Measurements from ENCODE around the gene MGLL. TPM values are rescaled to one million over a fixed set of nuclear protein-coding genes. Genes with fewer than 3 reads are reported as not detected.
A peak's percentile ranks its signal among the peaks of the same experiment; 100 is the strongest.

MGLL gene
- total and polyA plus RNA-seq, 8 donors = 10.5 to 118 (median 37.9) TPM

- TF ChIP-seq POLR2A (IDR thresholded peaks at IDR 0.05) (no peak), POLR2AphosphoS5 (IDR thresholded peaks at IDR 0.05) (no peak), CTCF (IDR thresholded peaks at IDR 0.05) (no peak), EP300 (IDR thresholded peaks at IDR 0.05) (no peak)
These were observed 102.0 kb downstream of the MGLL start for GRCh38 chr3:127720161-127720823.

GRCh38 chr3:127719369-127719768 lies 102.9 kb downstream of the MGLL start:
- Histone ChIP-seq H3K27me3 (no peaks in the 10 kb centered on the region), H3K9me3 (no peaks in the 10 kb centered on the region), H3K4me1 (peaks cover 15 to 51% (median 28%) of the 10 kb centered on the region in 4 donors), H3K4me3 (no peak overlapping the region), H3K27ac (no peak overlapping the region), H3K36me3 (peaks cover 0 to 26% (median 4%) of the 10 kb centered on the region in 4 donors)
- TF ChIP-seq EP300 (IDR thresholded peaks at IDR 0.05) (no peak), CTCF (IDR thresholded peaks at IDR 0.05) (no peak)
- intact Hi-C loops (cut with DNase I; ENCODE audit: low total_unique reads) = no loop called here
- DNase-seq = no peak
- 89 to 99% (median 97%) methylated on average over 8 of the region's 8 CpGs for WGBS, 5 donors

More at GRCh38 chr3:127720161-127720823, 102.0 kb downstream of the MGLL start:
- Histone ChIP-seq H3K4me3 (no peak overlapping the region), H3K4me1 (peaks cover 15 to 47% (median 28%) of the 10 kb centered on the region in 4 donors), H3K27me3 (no peaks in the 10 kb centered on the region), H3K9me3 (no peaks in the 10 kb centered on the region), H3K27ac (peak overlapping the region in 2 of 5 donors; percentile 4 to 52), H3K36me3 (peaks cover 0 to 25% (median 4%) of the 10 kb centered on the region in 4 donors)
- no peak for DNase-seq
- intact Hi-C loops (cut with DNase I; ENCODE audit: low total_unique reads) = no loop called here
- 78 to 86% (median 85%) methylated on average over 13 to 15 of the region's 15 CpGs for WGBS, 5 donors

GRCh38 chr3:127718916-127719290 lies 103.4 kb downstream of the MGLL start:
- no peak overlapping the region for H3K27ac ChIP-seq
- H3K4me1 ChIP-seq = peaks cover 15 to 56% (median 28%) of the 10 kb centered on the region in 4 donors
- H3K27me3 ChIP-seq = no peaks in the 10 kb centered on the region
- no peak overlapping the region for H3K4me3 ChIP-seq
- no peak for DNase-seq
- no peaks in the 10 kb centered on the region for H3K9me3 ChIP-seq
- 44 to 75% (median 71%) methylated on average over 3 of the region's 3 CpGs for WGBS, 5 donors
- intact Hi-C loops (cut with DNase I; ENCODE audit: low total_unique reads) = no loop called here
- TF ChIP-seq CTCF (IDR thresholded peaks at IDR 0.05) (no peak), EP300 (IDR thresholded peaks at IDR 0.05) (no peak), POLR2A (IDR thresholded peaks at IDR 0.05) (no peak), POLR2AphosphoS5 (IDR thresholded peaks at IDR 0.05) (no peak)
- peaks cover 0 to 29% (median 4%) of the 10 kb centered on the region in 4 donors for H3K36me3 ChIP-seq

GRCh38 chr3:127718245-127718915 lies 103.9 kb downstream of the MGLL start:
- Histone ChIP-seq H3K4me3 (no peak overlapping the region), H3K27ac (no peak overlapping the region), H3K4me1 (peaks cover 13 to 58% (median 29%) of the 10 kb centered on the region in 4 donors), H3K36me3 (peaks cover 0 to 29% (median 4%) of the 10 kb centered on the region in 4 donors), H3K27me3 (no peaks in the 10 kb centered on the region), H3K9me3 (no peaks in the 10 kb centered on the region)
- intact Hi-C loops (cut with DNase I; ENCODE audit: low total_unique reads) = no loop called here
- WGBS, 5 donors = 80 to 92% (median 86%) methylated on average over 7 of the region's 7 CpGs
- DNase-seq = no peak
- TF ChIP-seq POLR2A (IDR thresholded peaks at IDR 0.05) (no peak), POLR2AphosphoS5 (IDR thresholded peaks at IDR 0.05) (no peak), EP300 (IDR thresholded peaks at IDR 0.05) (no peak), CTCF (IDR thresholded peaks at IDR 0.05) (no peak)
